ENCODE data around the gene COL9A3. TPM values are rescaled to one million over a fixed set of nuclear protein-coding genes. Genes with fewer than 3 reads are reported as not detected.

COL9A3 gene
- total RNA-seq, 2 experiments from 2014 or later, result not detected

Other genes with a start within 250 kb of the COL9A3 start
- gene SLCO4A1, start 174.5 kb upstream of the COL9A3 start, total RNA-seq, result 10 to 100 TPM; 60.9 to 65.4 TPM
- gene NTSR1, start 108.2 kb upstream of the COL9A3 start, total RNA-seq, result not detected
- gene MRGBP, start 20.6 kb upstream of the COL9A3 start, total RNA-seq, result 10 to 100 TPM; 17.8 to 18.1 TPM
- gene OGFR, start 12.2 kb upstream of the COL9A3 start, total RNA-seq, result 10 to 100 TPM; 53.5 to 54.1 TPM
- gene TCFL5, start 44.8 kb downstream of the COL9A3 start, total RNA-seq, result 1 to 10 TPM; 6.2 to 6.5 TPM
- 10 to 100 TPM; 48.1 to 49.6 TPM for gene DIDO1, start 109.5 kb downstream of the COL9A3 start, total RNA-seq
- 10 to 100 TPM; 44.2 to 45.2 TPM for gene GID8, start 121.1 kb downstream of the COL9A3 start, total RNA-seq
- gene SLC17A9, start 135.7 kb downstream of the COL9A3 start, total RNA-seq, result 10 to 100 TPM; 47.3 to 48.5 TPM
- not detected for gene BHLHE23, start 189.9 kb downstream of the COL9A3 start, total RNA-seq

All from activated CD8-positive, alpha-beta memory T cell treated with anti-CD3 and anti-CD28 coated beads for 36 hours (primary cell).